Gastrocnemius medialis (tissue), 4 donors: Measurements from ENCODE around the gene NUDT4B. TPM values are rescaled to one million over a fixed set of nuclear protein-coding genes. Genes with fewer than 3 reads are reported as not detected.
"Not testable (repeated sequence)": the region's sequence is repeated elsewhere in the genome, so short reads cannot be mapped to it uniquely, and the experiment has no call there.

Experiments used
- ATAC-seq, 2 donors: fragments of 150-250 bp; one replicate each; pipeline ENCODE4 v1.9.1; 2016
- DNase-seq, 2 donors: peaks; one replicate each; pipeline ENCODE4 v3.0.0-alpha.2; 2019
- H3K27ac ChIP-seq, 4 donors: fragments of 200-600 bp; sonication (generic); 1 replicate in 1 of 4; 2 replicates in 3 of 4; pipeline ENCODE4 v1.5.1; 2016 to 2018; ENCODE audit warnings: mild to moderate bottlenecking in 2 of 4, moderate library complexity in 1 of 4
- H3K27me3 ChIP-seq, 3 donors: fragments of 200-600 bp; sonication (generic) in 2 of 3; 1 replicate in 1 of 3; 2 replicates in 2 of 3; pipeline versions ENCODE4 v1.5.1 to v1.6.0; 2016 to 2019; ENCODE audit warnings: mild to moderate bottlenecking in 1 of 3, moderate library complexity in 1 of 3
- H3K36me3 ChIP-seq, 2 donors: fragments of 200-600 bp; sonication (generic) in 1 of 2; one replicate each; pipeline ENCODE4 v1.5.1; 2017 to 2018
- H3K4me1 ChIP-seq, 2 donors: fragments of 200-600 bp; sonication (generic) in 1 of 2; one replicate each; pipeline ENCODE4 v1.5.1; 2016 to 2017; ENCODE audit warnings: mild to moderate bottlenecking in 2 of 2
- H3K4me3 ChIP-seq, 4 donors: fragments of 200-600 bp; sonication (generic) in 3 of 4; 1 replicate in 1 of 4; 2 replicates in 3 of 4; pipeline ENCODE4 v1.5.1; 2016 to 2019; ENCODE audit warnings: mild to moderate bottlenecking in 2 of 4
- H3K9me3 ChIP-seq, 3 donors: fragments of 200-600 bp; sonication (generic) in 2 of 3; 1 replicate in 1 of 3; 2 replicates in 2 of 3; pipeline ENCODE4 v1.5.1; 2016 to 2019
- in situ Hi-C, 4 donors: fragments of 200-750 bp; cut with MboI; loops; one replicate each; pipeline versions ENCODE4 v1.15.0 to v1.8.0; 2017; ENCODE audit warnings: low sequenced_read_pairs in 4 of 4
- intact Hi-C: fragments of 100-400 bp; cut with DNase I; formaldehyde crosslinking; loops from one replicate; pipeline ENCODE4 v1.15.1; 2023; ENCODE audit warnings: low total_unique reads
- total RNA-seq, 4 donors: library from RNA; depleted of rRNA; stranded (reverse); fragments of >200 nt; gene quantifications; one replicate each; pipeline versions ENCODE4 v1.1.0 to v1.2.3, GENCODE V29; 2016

NUDT4B gene
- total RNA-seq, 4 donors from 2014 or later = 6.1 to 279 (median 22.6) TPM

GRCh38 chr1:148722758-148723157 lies 25.8 kb upstream of the NUDT4B start:
- intact Hi-C loops, DNase-seq, H3K27me3 ChIP-seq, H3K36me3 ChIP-seq, H3K4me3 ChIP-seq, H3K27ac ChIP-seq, in situ Hi-C loops, H3K9me3 ChIP-seq, H3K4me1 ChIP-seq, ATAC-seq: not testable (repeated sequence)

GRCh38 chr1:148723515-148723914 lies 25.1 kb upstream of the NUDT4B start:
- H3K9me3 ChIP-seq, H3K4me3 ChIP-seq, H3K27ac ChIP-seq, ATAC-seq, H3K27me3 ChIP-seq, in situ Hi-C loops, H3K4me1 ChIP-seq, DNase-seq, intact Hi-C loops, H3K36me3 ChIP-seq: not testable (repeated sequence)

DNA sequence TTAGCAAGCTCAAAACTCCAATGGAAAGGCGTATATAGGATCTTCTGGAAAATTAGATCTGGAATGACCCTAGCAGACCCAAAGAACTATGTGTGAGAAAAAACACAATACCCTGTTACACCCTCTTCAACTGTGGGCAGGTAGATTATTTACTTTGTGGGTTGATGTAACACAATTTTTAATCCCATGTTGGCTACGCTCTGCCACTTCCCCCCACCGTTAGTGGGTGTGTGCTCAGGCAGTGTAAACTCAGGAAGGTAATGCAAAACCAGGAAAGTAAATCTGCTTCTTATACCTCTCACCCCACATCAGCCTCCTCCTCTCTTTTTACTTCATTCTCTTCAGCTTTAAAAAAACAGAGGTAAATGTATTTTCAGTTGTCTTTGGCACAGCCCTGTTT lies 23.7 kb upstream of the NUDT4B start:
- ATAC-seq, H3K36me3 ChIP-seq, intact Hi-C loops, H3K4me1 ChIP-seq, H3K9me3 ChIP-seq, H3K4me3 ChIP-seq, H3K27ac ChIP-seq, DNase-seq, in situ Hi-C loops, H3K27me3 ChIP-seq: not testable (repeated sequence)

GRCh38 chr1:148727862-148728261 lies 20.7 kb upstream of the NUDT4B start:
- H3K4me1 ChIP-seq, H3K9me3 ChIP-seq, H3K27me3 ChIP-seq, H3K4me3 ChIP-seq, H3K36me3 ChIP-seq, ATAC-seq, in situ Hi-C loops, DNase-seq, intact Hi-C loops, H3K27ac ChIP-seq: not testable (repeated sequence)

GRCh38 chr1:148729128-148729527 lies 19.4 kb upstream of the NUDT4B start:
- H3K27me3 ChIP-seq, H3K4me3 ChIP-seq, H3K36me3 ChIP-seq, H3K27ac ChIP-seq, H3K9me3 ChIP-seq, DNase-seq, H3K4me1 ChIP-seq, intact Hi-C loops, in situ Hi-C loops: not testable (repeated sequence)
- peak in 1 of 2 donors; percentile 66 for ATAC-seq

GRCh38 chr1:148729541-148729940 lies 19.0 kb upstream of the NUDT4B start:
- not testable (repeated sequence) for ATAC-seq, DNase-seq

DNA sequence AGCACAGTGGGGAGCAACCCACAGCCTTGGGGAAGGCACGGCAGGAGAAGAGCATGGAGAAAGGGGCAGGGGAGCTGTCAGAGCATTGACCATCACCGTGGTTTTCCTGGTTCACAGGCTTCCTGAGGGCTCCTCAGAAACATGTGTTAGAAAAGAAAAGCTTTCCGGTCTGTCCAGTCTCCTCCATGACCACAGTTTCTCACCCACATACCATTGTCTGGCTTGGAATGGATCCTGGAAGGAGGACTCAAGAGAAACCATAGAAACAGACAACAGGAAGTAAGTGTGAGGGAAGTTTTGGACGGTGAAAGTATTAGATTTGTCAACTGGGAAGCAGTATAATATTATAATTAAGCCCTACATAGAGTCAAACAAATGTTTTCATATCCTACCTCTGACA lies 16.3 kb upstream of the NUDT4B start:
- intact Hi-C loops, ATAC-seq, H3K4me3 ChIP-seq, H3K4me1 ChIP-seq, H3K9me3 ChIP-seq, DNase-seq, in situ Hi-C loops, H3K36me3 ChIP-seq, H3K27ac ChIP-seq, H3K27me3 ChIP-seq: not testable (repeated sequence)

More at GRCh38 chr1:148729541-148729940, 19.0 kb upstream of the NUDT4B start:
- intact Hi-C loops, H3K27me3 ChIP-seq, H3K36me3 ChIP-seq, H3K4me3 ChIP-seq, H3K9me3 ChIP-seq, in situ Hi-C loops, H3K27ac ChIP-seq, H3K4me1 ChIP-seq: not testable (repeated sequence)

- in situ Hi-C loops, intact Hi-C loops: not testable (repeated sequence)
Observed at GRCh38 chr1:148733585-148734310, 14.8 kb upstream of the NUDT4B start.

DNA sequence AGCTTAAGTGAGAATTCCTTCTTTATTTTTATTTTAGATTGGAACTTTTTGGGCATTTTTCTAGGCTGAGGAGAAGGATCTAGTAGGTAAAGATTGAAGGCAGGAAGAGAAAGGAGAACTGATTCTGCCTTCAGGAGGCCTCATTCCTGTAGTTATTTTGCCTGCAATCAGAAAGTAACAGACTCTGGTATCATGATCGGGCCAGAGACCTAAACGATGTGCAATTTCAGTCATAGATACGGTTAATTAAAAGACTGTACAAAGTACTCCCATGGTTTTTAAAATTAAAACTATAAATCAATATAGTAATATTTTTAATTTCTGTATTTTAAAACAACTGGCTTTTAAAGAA lies 14.3 kb upstream of the NUDT4B start:
- H3K9me3 ChIP-seq, H3K27ac ChIP-seq, H3K36me3 ChIP-seq, intact Hi-C loops, H3K4me3 ChIP-seq, in situ Hi-C loops, H3K4me1 ChIP-seq, H3K27me3 ChIP-seq, DNase-seq, ATAC-seq: not testable (repeated sequence)

More at GRCh38 chr1:148733585-148734310, 14.8 kb upstream of the NUDT4B start:
- not testable (repeated sequence) for H3K9me3 ChIP-seq, DNase-seq, H3K36me3 ChIP-seq, ATAC-seq, H3K4me3 ChIP-seq, H3K4me1 ChIP-seq, H3K27me3 ChIP-seq, H3K27ac ChIP-seq

DNA sequence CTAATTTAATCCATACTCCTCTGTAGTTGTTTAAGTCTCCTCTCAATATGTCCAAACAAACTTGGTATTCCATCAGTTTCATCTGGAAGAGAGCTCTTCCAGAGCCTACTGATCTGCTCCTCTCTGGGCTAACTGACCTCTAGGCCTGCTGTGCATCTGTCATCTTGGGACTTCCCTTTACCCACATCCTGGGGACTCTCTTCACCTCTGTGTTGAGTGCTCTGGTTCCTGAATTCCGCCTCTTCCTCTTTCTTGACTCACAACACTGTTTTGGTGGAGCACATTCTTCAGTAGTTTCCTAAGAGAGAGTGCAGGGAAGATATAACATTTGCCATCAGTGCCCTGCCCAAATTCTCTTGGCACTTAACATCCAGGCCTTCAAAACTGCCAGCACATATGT lies 13.0 kb upstream of the NUDT4B start:
- in situ Hi-C loops, H3K27ac ChIP-seq, DNase-seq, H3K36me3 ChIP-seq, intact Hi-C loops, H3K4me1 ChIP-seq, H3K4me3 ChIP-seq, H3K9me3 ChIP-seq, H3K27me3 ChIP-seq: not testable (repeated sequence)
- peak in 1 of 2 donors; percentile 56 for ATAC-seq

DNA sequence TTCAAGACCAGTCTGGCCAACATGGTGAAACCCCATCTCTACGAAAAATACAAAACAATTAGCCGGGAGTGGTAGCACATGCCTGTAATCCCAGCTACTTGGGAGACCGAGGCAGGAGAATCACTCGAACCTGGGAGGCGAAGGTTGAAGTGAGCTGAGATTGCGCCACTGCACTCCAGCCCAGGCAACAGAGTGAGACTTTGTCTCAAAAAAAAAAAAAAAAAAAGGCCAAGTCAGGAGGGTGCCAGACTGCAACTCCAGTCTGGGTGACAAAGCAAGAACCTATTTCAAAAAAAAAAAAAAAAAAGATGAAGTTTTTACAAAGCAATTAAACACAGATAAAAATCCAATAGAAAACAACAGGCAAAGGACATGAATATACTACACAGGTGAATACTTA lies 9.9 kb upstream of the NUDT4B start:
- H3K4me3 ChIP-seq, ATAC-seq, intact Hi-C loops, H3K27ac ChIP-seq, H3K4me1 ChIP-seq, H3K27me3 ChIP-seq, H3K9me3 ChIP-seq, DNase-seq, H3K36me3 ChIP-seq, in situ Hi-C loops: not testable (repeated sequence)

GRCh38 chr1:148743200-148743599 lies 5.4 kb upstream of the NUDT4B start:
- H3K4me1 ChIP-seq, in situ Hi-C loops, ATAC-seq, H3K27me3 ChIP-seq, intact Hi-C loops, H3K27ac ChIP-seq, DNase-seq, H3K4me3 ChIP-seq, H3K9me3 ChIP-seq, H3K36me3 ChIP-seq: not testable (repeated sequence)
